K562 treated with DMSO at 1 percent for 4 hours (cell line): ENCODE measurements around the gene PCP2. TPM values are rescaled to one million over a fixed set of nuclear protein-coding genes. Genes with fewer than 3 reads are reported as not detected.

ENCODE experiments used
- total RNA-seq: library from RNA; unstranded; fragments of 300-600 nt; gene quantifications from 2 replicates; pipeline ENCODE4 v1.2.3, GENCODE V29; 2022; ENCODE audit not compliant: insufficient read depth

PCP2 gene
- not detected in 2 replicates for total RNA-seq

GRCh38 chr19:7633698-7634097, at the start of gene PCP2:
Gene PCP2, minus strand, starts transcription at chr19:7633719. Its CDS starts 262 bp downstream, at chr19:7633457.

GRCh38 chr19:7680606-7681339, 47.3 kb upstream of the PCP2 start, which contains the start of gene TRAPPC5:
Gene TRAPPC5, plus strand, starts transcription at chr19:7680833. Its CDS starts 1,421 bp downstream, at chr19:7682254.

GRCh38 chr19:7676854-7677253, 43.3 kb upstream of the PCP2 start, which contains the start of gene MCEMP1:
Gene MCEMP1, plus strand, starts transcription at chr19:7677090. Its CDS starts 31 bp downstream, at chr19:7677121.

GRCh38 chr19:7668842-7669241, 35.3 kb upstream of the PCP2 start, which contains the start of gene RETN:
Gene RETN, plus strand, starts transcription at chr19:7669049. Its CDS starts 278 bp downstream, at chr19:7669327.

GRCh38 chr19:7636691-7637373, 3.3 kb upstream of the PCP2 start, which contains the start of gene STXBP2:
Gene STXBP2, plus strand, starts transcription at chr19:7637110. Its CDS starts 40 bp downstream, at chr19:7637150.

GRCh38 chr19:7629347-7630054, 4.0 kb downstream of the PCP2 start, which contains the start of the genes PET100 and XAB2:
Gene PET100, plus strand, starts transcription at chr19:7629793. Its CDS starts 41 bp downstream, at chr19:7629834.
Gene XAB2, minus strand, starts transcription at chr19:7629545. Its CDS starts 18 bp downstream, at chr19:7629527.

GRCh38 chr19:7595466-7596133, 37.9 kb downstream of the PCP2 start, which contains the start of gene CAMSAP3:
Gene CAMSAP3, plus strand, starts transcription at chr19:7595863. Its CDS starts 140 bp downstream, at chr19:7596003.

Other genes with a start within 250 kb of the PCP2 start
- 2.1 and 5.4 TPM in 2 replicates for gene PEX11G, start 144.7 kb downstream of the PCP2 start, total RNA-seq
- 33.5 and 40.3 TPM in 2 replicates for gene ZNF358, start 117.6 kb downstream of the PCP2 start, total RNA-seq
- 17.8 and 26.3 TPM in 2 replicates for gene MCOLN1, start 111.1 kb downstream of the PCP2 start, total RNA-seq
- 44.3 and 75.9 TPM in 2 replicates for gene PNPLA6, start 98.0 kb downstream of the PCP2 start, total RNA-seq
- gene CAMSAP3, start 37.9 kb downstream of the PCP2 start, total RNA-seq = 2.8 and 3.5 TPM in 2 replicates
- 73.4 and 73.7 TPM in 2 replicates for gene XAB2, start 4.2 kb downstream of the PCP2 start, total RNA-seq
- gene PET100, start 3.9 kb downstream of the PCP2 start, total RNA-seq = 19.4 and 24.7 TPM in 2 replicates
- 219 and 238 TPM in 2 replicates for gene STXBP2, start 3.4 kb upstream of the PCP2 start, total RNA-seq
- gene RETN, start 35.3 kb upstream of the PCP2 start, total RNA-seq = not detected in 2 replicates
- 1.6 and 3.9 TPM in 2 replicates for gene MCEMP1, start 43.4 kb upstream of the PCP2 start, total RNA-seq
- gene TRAPPC5, start 47.1 kb upstream of the PCP2 start, total RNA-seq = 90.6 and 98.1 TPM in 2 replicates
- gene FCER2, start 68.4 kb upstream of the PCP2 start, total RNA-seq = not detected in 2 replicates
- gene CLEC4G, start 98.4 kb upstream of the PCP2 start, total RNA-seq = not detected in 2 replicates
- not detected in 2 replicates for gene CD209, start 113.8 kb upstream of the PCP2 start, total RNA-seq
- gene CLEC4M, start 129.5 kb upstream of the PCP2 start, total RNA-seq = 0.40 TPM in 1 of 2 replicates, not detected in the other
- 7.9 and 13.4 TPM in 2 replicates for gene EVI5L, start 196.5 kb upstream of the PCP2 start, total RNA-seq
- gene PRR36, start 240.7 kb upstream of the PCP2 start, total RNA-seq = 0.12 TPM in 1 of 2 replicates, not detected in the other